Measurements from ENCODE around the gene ANKHD1. TPM values are rescaled to one million over a fixed set of nuclear protein-coding genes. Genes with fewer than 3 reads are reported as not detected.
A peak's percentile ranks its signal among the peaks of the same experiment; 100 is the strongest.

Gene ANKHD1
- total RNA-seq, 6 experiments from 2014 or later = 35.4 to 49.7 (median 41.5) TPM

- TF ChIP-seq CTCF (IDR thresholded peaks at IDR 0.05) = no peak
- no peak for DNase-seq
- Mint-ChIP-seq H3K27me3 (ENCODE audit: insufficient read depth) (peaks cover 16% of the 10 kb centered on the region), H3K4me3 (no peak overlapping the region), H3K27ac (no peak overlapping the region), H3K9me3 (no peaks in the 10 kb centered on the region), H3K4me1 (ENCODE audit: low read depth) (peaks cover 75% of the 10 kb centered on the region), H3K36me3 (ENCODE audit: low read depth) (peaks cover 55% of the 10 kb centered on the region)
Measured at GRCh38 chr5:140551872-140552271, 150.2 kb downstream of the ANKHD1 start.

GRCh38 chr5:140553657-140554056 lies 152.0 kb downstream of the ANKHD1 start:
- no peak for DNase-seq
- Mint-ChIP-seq H3K36me3 (ENCODE audit: low read depth) (peaks cover 60% of the 10 kb centered on the region), H3K9me3 (no peaks in the 10 kb centered on the region), H3K27ac (peak overlapping the region; percentile 73), H3K4me3 (peak overlapping the region; percentile 95), H3K4me1 (ENCODE audit: low read depth) (peaks cover 66% of the 10 kb centered on the region), H3K27me3 (ENCODE audit: insufficient read depth) (peaks cover 4% of the 10 kb centered on the region)
- TF ChIP-seq CTCF (IDR thresholded peaks at IDR 0.05) = no peak

GRCh38 chr5:140554454-140554853 lies 152.8 kb downstream of the ANKHD1 start:
- Mint-ChIP-seq H3K4me3 (peak overlapping the region; percentile 95), H3K27me3 (ENCODE audit: insufficient read depth) (peaks cover 2% of the 10 kb centered on the region; the same call in 1 of the 2 replicates), H3K27ac (peak overlapping the region; percentile 73), H3K36me3 (ENCODE audit: low read depth) (peaks cover 55% of the 10 kb centered on the region), H3K4me1 (ENCODE audit: low read depth) (peaks cover 58% of the 10 kb centered on the region), H3K9me3 (no peaks in the 10 kb centered on the region)
- TF ChIP-seq CTCF (IDR thresholded peaks at IDR 0.05) = no peak
- DNase-seq = peak; percentile 66

GRCh38 chr5:140555747-140556312 lies 154.2 kb downstream of the ANKHD1 start:
- H3K27ac Mint-ChIP-seq = peak overlapping the region; percentile 86
- peaks cover 50% of the 10 kb centered on the region for H3K4me1 Mint-ChIP-seq (ENCODE audit: low read depth)
- no peaks in the 10 kb centered on the region for H3K9me3 Mint-ChIP-seq
- H3K27me3 Mint-ChIP-seq (ENCODE audit: insufficient read depth) = peaks cover 2% of the 10 kb centered on the region; the same call in 1 of the 2 replicates
- H3K36me3 Mint-ChIP-seq (ENCODE audit: low read depth) = peaks cover 44% of the 10 kb centered on the region
- peak overlapping the region; percentile 95 for H3K4me3 Mint-ChIP-seq
- DNase-seq = no peak
- TF ChIP-seq CTCF (IDR thresholded peaks at IDR 0.05) = no peak

- Mint-ChIP-seq H3K9me3 (no peaks in the 10 kb centered on the region), H3K4me3 (peak overlapping the region; percentile 95), H3K27ac (peak overlapping the region; percentile 86), H3K4me1 (ENCODE audit: low read depth) (peaks cover 50% of the 10 kb centered on the region), H3K36me3 (ENCODE audit: low read depth) (peaks cover 38% of the 10 kb centered on the region), H3K27me3 (ENCODE audit: insufficient read depth) (peaks cover 2% of the 10 kb centered on the region; the same call in 1 of the 2 replicates)
- no peak for DNase-seq
- TF ChIP-seq CTCF (IDR thresholded peaks at IDR 0.05) = no peak
Measured at GRCh38 chr5:140556438-140556837, 154.8 kb downstream of the ANKHD1 start.
